G401.6 (cell line): Measurements from ENCODE around the gene ARID1B.

Experiments
- FAIRE-seq: peaks from 2 replicates; lab custom pipeline; 2012; peaks lifted over from hg19 to GRCh38; lab: Jason Lieb, UNC

ARID1B gene

GRCh38 chr6:156879186-156879585 lies 102.0 kb downstream of the ARID1B start:
- no peak for FAIRE-seq

GRCh38 chr6:156879591-156879990 lies 102.4 kb downstream of the ARID1B start:
- no peak for FAIRE-seq

GRCh38 chr6:156880913-156881312 lies 103.7 kb downstream of the ARID1B start:
- FAIRE-seq = no peak

GRCh38 chr6:156881687-156882629 lies 104.8 kb downstream of the ARID1B start:
- FAIRE-seq = no peak

GRCh38 chr6:156883497-156884252 lies 106.5 kb downstream of the ARID1B start:
- no peak for FAIRE-seq

- no peak for FAIRE-seq
Observed at GRCh38 chr6:156884306-156884705, 107.1 kb downstream of the ARID1B start.

GRCh38 chr6:156885562-156885961 lies 108.4 kb downstream of the ARID1B start:
- FAIRE-seq = no peak

- FAIRE-seq = no peak
Observed at GRCh38 chr6:156886409-156886808, 109.2 kb downstream of the ARID1B start.

- FAIRE-seq = no peak
Observed at GRCh38 chr6:156887623-156888269, 110.6 kb downstream of the ARID1B start.

GRCh38 chr6:156889469-156889868 lies 112.3 kb downstream of the ARID1B start:
- FAIRE-seq = no peak

- FAIRE-seq = peak; percentile 11
Observed at GRCh38 chr6:156889986-156890385, 112.8 kb downstream of the ARID1B start.

GRCh38 chr6:156890627-156891314 lies 113.6 kb downstream of the ARID1B start:
- peak; percentile 17 for FAIRE-seq

- no peak for FAIRE-seq
Observed at GRCh38 chr6:156897907-156898531, 120.8 kb downstream of the ARID1B start.

GRCh38 chr6:156899071-156899470 lies 121.9 kb downstream of the ARID1B start:
- FAIRE-seq = no peak

- no peak for FAIRE-seq
Observed at GRCh38 chr6:156899532-156900135, 122.5 kb downstream of the ARID1B start.

GRCh38 chr6:156900292-156900691 lies 123.1 kb downstream of the ARID1B start:
- no peak for FAIRE-seq

- no peak for FAIRE-seq
Observed at GRCh38 chr6:156901309-156902019, 124.3 kb downstream of the ARID1B start.

- FAIRE-seq = no peak
Observed at GRCh38 chr6:156902782-156903181, 125.6 kb downstream of the ARID1B start.

- FAIRE-seq = no peak
Observed at GRCh38 chr6:156904176-156904967, 127.2 kb downstream of the ARID1B start.

GRCh38 chr6:156905801-156906200 lies 128.6 kb downstream of the ARID1B start:
- no peak for FAIRE-seq
